ENCODE measurements around the gene ZNF217. TPM values are rescaled to one million over a fixed set of nuclear protein-coding genes. Genes with fewer than 3 reads are reported as not detected.

ZNF217 gene
- total RNA-seq, 1 donor from 2014 or later = 57.9 TPM

GRCh38 chr20:53576195-53576580 lies 17.5 kb downstream of the ZNF217 start:
- no peak overlapping the region for H2AFZ ChIP-seq (ENCODE audit: low read depth, low read length)
- no peak overlapping the region for H3K4me2 ChIP-seq (ENCODE audit: low read length)
- peaks cover 43% of the 10 kb centered on the region for H3K36me3 ChIP-seq (ENCODE audit: insufficient read depth, low read length)
- Mint-ChIP-seq H3K27me3 (ENCODE audit: low read depth, unreplicated experiment) (no peaks in the 10 kb centered on the region), H3K27ac (ENCODE audit: unreplicated experiment) (no peak overlapping the region), H3K9me3 (ENCODE audit: unreplicated experiment) (no peaks in the 10 kb centered on the region), H3K4me1 (ENCODE audit: low read depth, unreplicated experiment) (peaks cover 17% of the 10 kb centered on the region), H3K4me3 (ENCODE audit: unreplicated experiment) (no peak overlapping the region), H3K36me3 (ENCODE audit: low read depth, unreplicated experiment) (peaks cover 9% of the 10 kb centered on the region)
- H4K20me1 ChIP-seq (ENCODE audit: insufficient read depth, low read length) = peaks cover 80% of the 10 kb centered on the region
- peaks cover 100% of the 10 kb centered on the region for H3K79me2 ChIP-seq (ENCODE audit: insufficient read depth, low read length)
- no peaks in the 10 kb centered on the region for H3K9me3 ChIP-seq (ENCODE audit: insufficient read depth, low read depth, low read length)
- H3K9ac ChIP-seq (ENCODE audit: low read length) = no peak overlapping the region
- DNase-seq (ENCODE audit: low read depth) = no peak
- H3K27ac ChIP-seq (ENCODE audit: low read depth, low read length) = no peak overlapping the region
- TF ChIP-seq CTCF (IDR thresholded peaks at IDR 0.05; ENCODE audit: insufficient read depth, low read depth, low read length) (no peak), EZH2 (IDR thresholded peaks at IDR 0.05; ENCODE audit: insufficient read depth, low read length) (no peak)
- H3K4me1 ChIP-seq (ENCODE audit: insufficient read depth, low read length) = peaks cover 21% of the 10 kb centered on the region
- FAIRE-seq = no peak
- no peak overlapping the region for H3K4me3 ChIP-seq (ENCODE audit: insufficient read depth, low read depth, low read length)
- no peaks in the 10 kb centered on the region for H3K27me3 ChIP-seq (ENCODE audit: insufficient read depth, low read length)

- H3K4me2 ChIP-seq (ENCODE audit: low read length) = no peak overlapping the region
- Mint-ChIP-seq H3K27ac (ENCODE audit: unreplicated experiment) (no peak overlapping the region), H3K9me3 (ENCODE audit: unreplicated experiment) (no peaks in the 10 kb centered on the region), H3K27me3 (ENCODE audit: low read depth, unreplicated experiment) (no peaks in the 10 kb centered on the region), H3K36me3 (ENCODE audit: low read depth, unreplicated experiment) (peaks cover 11% of the 10 kb centered on the region), H3K4me3 (ENCODE audit: unreplicated experiment) (no peak overlapping the region), H3K4me1 (ENCODE audit: low read depth, unreplicated experiment) (peaks cover 17% of the 10 kb centered on the region)
- peaks cover 42% of the 10 kb centered on the region for H3K36me3 ChIP-seq (ENCODE audit: insufficient read depth, low read length)
- H3K27me3 ChIP-seq (ENCODE audit: insufficient read depth, low read length) = no peaks in the 10 kb centered on the region
- no peak overlapping the region for H3K4me3 ChIP-seq (ENCODE audit: insufficient read depth, low read depth, low read length)
- FAIRE-seq (no peak), DNase-seq (ENCODE audit: low read depth) (no peak)
- peaks cover 99% of the 10 kb centered on the region for H3K79me2 ChIP-seq (ENCODE audit: insufficient read depth, low read length)
- H3K9me3 ChIP-seq (ENCODE audit: insufficient read depth, low read depth, low read length) = no peaks in the 10 kb centered on the region
- no peak for TF ChIP-seq EZH2 (IDR thresholded peaks at IDR 0.05; ENCODE audit: insufficient read depth, low read length)
- no peak for TF ChIP-seq CTCF (IDR thresholded peaks at IDR 0.05; ENCODE audit: insufficient read depth, low read depth, low read length)
- no peak overlapping the region for H2AFZ ChIP-seq (ENCODE audit: low read depth, low read length)
- H3K27ac ChIP-seq (ENCODE audit: low read depth, low read length) = no peak overlapping the region
- H4K20me1 ChIP-seq (ENCODE audit: insufficient read depth, low read length) = peaks cover 81% of the 10 kb centered on the region
- H3K9ac ChIP-seq (ENCODE audit: low read length) = no peak overlapping the region
- H3K4me1 ChIP-seq (ENCODE audit: insufficient read depth, low read length) = peaks cover 18% of the 10 kb centered on the region
These were observed 18.0 kb downstream of the ZNF217 start for GRCh38 chr20:53575481-53576194.

- no peaks in the 10 kb centered on the region for H3K9me3 ChIP-seq (ENCODE audit: insufficient read depth, low read depth, low read length)
- TF ChIP-seq CTCF (IDR thresholded peaks at IDR 0.05; ENCODE audit: insufficient read depth, low read depth, low read length) = no peak
- TF ChIP-seq EZH2 (IDR thresholded peaks at IDR 0.05; ENCODE audit: insufficient read depth, low read length) = no peak
- no peaks in the 10 kb centered on the region for H3K9me3 Mint-ChIP-seq (ENCODE audit: unreplicated experiment)
- H4K20me1 ChIP-seq (ENCODE audit: insufficient read depth, low read length) = peaks cover 83% of the 10 kb centered on the region
- no peak for FAIRE-seq
- peaks cover 99% of the 10 kb centered on the region for H3K79me2 ChIP-seq (ENCODE audit: insufficient read depth, low read length)
- no peak overlapping the region for H3K4me3 Mint-ChIP-seq (ENCODE audit: unreplicated experiment)
- H3K36me3 Mint-ChIP-seq (ENCODE audit: low read depth, unreplicated experiment) = peaks cover 15% of the 10 kb centered on the region
- H3K4me3 ChIP-seq (ENCODE audit: insufficient read depth, low read depth, low read length) = no peak overlapping the region
- H3K4me1 Mint-ChIP-seq (ENCODE audit: low read depth, unreplicated experiment) = peaks cover 13% of the 10 kb centered on the region
- H3K27ac Mint-ChIP-seq (ENCODE audit: unreplicated experiment) = no peak overlapping the region
- H3K27me3 Mint-ChIP-seq (ENCODE audit: low read depth, unreplicated experiment) = no peaks in the 10 kb centered on the region
- no peak overlapping the region for H3K27ac ChIP-seq (ENCODE audit: low read depth, low read length)
- H3K9ac ChIP-seq (ENCODE audit: low read length) = no peak overlapping the region
- H3K4me1 ChIP-seq (ENCODE audit: insufficient read depth, low read length) = peaks cover 10% of the 10 kb centered on the region
- peaks cover 44% of the 10 kb centered on the region for H3K36me3 ChIP-seq (ENCODE audit: insufficient read depth, low read length)
- DNase-seq (ENCODE audit: low read depth) = no peak
- H2AFZ ChIP-seq (ENCODE audit: low read depth, low read length) = no peak overlapping the region
- H3K4me2 ChIP-seq (ENCODE audit: low read length) = no peak overlapping the region
- H3K27me3 ChIP-seq (ENCODE audit: insufficient read depth, low read length) = no peaks in the 10 kb centered on the region
These were observed 18.8 kb downstream of the ZNF217 start for GRCh38 chr20:53574819-53575218.

Measured in astrocyte (in vitro differentiated cells and primary cell).